ENCODE measurements around the gene STKLD1. TPM values are rescaled to one million over a fixed set of nuclear protein-coding genes. Genes with fewer than 3 reads are reported as not detected.

The STKLD1 gene
- total RNA-seq, 3 donors from 2014 or later = 0.59 to 3.9 (median 0.96) TPM

- H3K4me3 ChIP-seq = no peak overlapping the region
- intact Hi-C loops (cut with DNase I; ENCODE audit: low total_unique reads) = loop anchor here (10.0 kb wide), 1 partner anchor 81 kb away; no protein-coding TSS in a partner anchor
- H3K36me3 ChIP-seq = peaks cover 5% of the 10 kb centered on the region
- no peak for TF ChIP-seq POLR2AphosphoS5 (IDR thresholded peaks at IDR 0.05)
- TF ChIP-seq CTCF (IDR thresholded peaks at IDR 0.05) = peak in 2 of 3 donors; percentile 43 to 52
- no peak for TF ChIP-seq POLR2A (IDR thresholded peaks at IDR 0.05)
- no peaks in the 10 kb centered on the region for H3K27me3 ChIP-seq
- H3K4me1 ChIP-seq = no peaks in the 10 kb centered on the region
- no peaks in the 10 kb centered on the region for H3K9me3 ChIP-seq
- no peak overlapping the region for H3K27ac ChIP-seq
- DNase-seq (ENCODE audit: low spot score in 2 of 2) = peak in 1 of 2 donors; percentile 34
Observed at GRCh38 chr9:133403766-133404453, 27.7 kb downstream of the STKLD1 start.

- H3K9me3 ChIP-seq = no peaks in the 10 kb centered on the region
- no peaks in the 10 kb centered on the region for H3K27me3 ChIP-seq
- TF ChIP-seq POLR2AphosphoS5 (IDR thresholded peaks at IDR 0.05) (no peak), CTCF (IDR thresholded peaks at IDR 0.05) (no peak), POLR2A (IDR thresholded peaks at IDR 0.05) (no peak)
- intact Hi-C loops (cut with DNase I; ENCODE audit: low total_unique reads) = loop anchor here (10.0 kb wide), 1 partner anchor 80 kb away; no protein-coding TSS in a partner anchor
- H3K4me3 ChIP-seq = no peak overlapping the region
- H3K36me3 ChIP-seq = peaks cover 5% of the 10 kb centered on the region
- H3K27ac ChIP-seq = no peak overlapping the region
- no peak for DNase-seq (ENCODE audit: low spot score in 2 of 2)
- H3K4me1 ChIP-seq = no peaks in the 10 kb centered on the region
Observed at GRCh38 chr9:133404454-133405002, 28.4 kb downstream of the STKLD1 start.

GRCh38 chr9:133405508-133406438 is 29.6 kb downstream of the STKLD1 start:
- no peak overlapping the region for H3K27ac ChIP-seq
- intact Hi-C loops (cut with DNase I; ENCODE audit: low total_unique reads) = loop anchor here (10.0 kb wide), 1 partner anchor 79 kb away; no protein-coding TSS in a partner anchor
- no peak overlapping the region for H3K4me3 ChIP-seq

GRCh38 chr9:133406480-133407307 is 30.5 kb downstream of the STKLD1 start:
- intact Hi-C loops (cut with DNase I; ENCODE audit: low total_unique reads) = loop anchor here (10.0 kb wide), 1 partner anchor 78 kb away; no protein-coding TSS in a partner anchor
- Histone ChIP-seq H3K9me3 (no peaks in the 10 kb centered on the region), H3K4me3 (no peak overlapping the region), H3K36me3 (peaks cover 11% of the 10 kb centered on the region), H3K27ac (no peak overlapping the region), H3K27me3 (no peaks in the 10 kb centered on the region), H3K4me1 (no peaks in the 10 kb centered on the region)
- DNase-seq (ENCODE audit: low spot score in 2 of 2) = peak; percentile 57 to 79
- TF ChIP-seq POLR2A (IDR thresholded peaks at IDR 0.05) (no peak), CTCF (IDR thresholded peaks at IDR 0.05) (peak; percentile 70 to 81 (median 80))

More at GRCh38 chr9:133405508-133406438, 29.6 kb downstream of the STKLD1 start:
- Histone ChIP-seq H3K36me3 (peaks cover 5% of the 10 kb centered on the region), H3K9me3 (no peaks in the 10 kb centered on the region), H3K4me1 (no peaks in the 10 kb centered on the region), H3K27me3 (no peaks in the 10 kb centered on the region)
- DNase-seq (ENCODE audit: low spot score in 2 of 2) = no peak
- no peak for TF ChIP-seq POLR2AphosphoS5 (IDR thresholded peaks at IDR 0.05)
- no peak for TF ChIP-seq CTCF (IDR thresholded peaks at IDR 0.05)
- TF ChIP-seq POLR2A (IDR thresholded peaks at IDR 0.05) = no peak

Measured in breast epithelium (tissue), 4 donors.